Right lobe of liver (tissue), 4 donors: ENCODE data around the gene STX8.

Source experiments
- CTCF ChIP-seq, 4 donors: fragments of 200-600 bp in 3 of 4; fragments of 450-650 bp in 1 of 4; IDR thresholded peaks; one replicate each; pipeline versions ENCODE4 v1.5.1 to v1.8.0; 2016 to 2022; ENCODE audit warnings: antibody characterized with exemption in 4 of 4, mild to moderate bottlenecking in 2 of 4
- POLR2A ChIP-seq: fragments of 450-650 bp; IDR thresholded peaks from one replicate; pipeline ENCODE4 v1.6.1; 2017; ENCODE audit warnings: antibody characterized with exemption, mild to moderate bottlenecking
- donor health status: DM: no; HTN: no; CAD: no.
- donor health status: DM: no; HTN: no; CAD: no.
- donor health status: DM: no; HTN: yes; CAD: no.

- TF ChIP-seq CTCF (IDR thresholded peaks at IDR 0.05) = no peak
- TF ChIP-seq POLR2A = no peak
Measured at GRCh38 chr17:9383826-9384225, 191.8 kb downstream of the STX8 start.
